IPS-18c (cell line): ENCODE measurements around the gene TOMM5.
A peak's percentile ranks its signal among the peaks of the same experiment; 100 is the strongest.

Experiments
- H3K4me3 ChIP-seq: 2 replicates; pipeline ENCODE4 v1.7.0; 2013; ENCODE audit warnings: low read depth, mild to moderate bottlenecking, low read length, moderate library complexity; ENCODE audit not compliant: insufficient read depth
- H3K9me3 ChIP-seq: one replicate; pipeline ENCODE4 v1.6.1; 2013; ENCODE audit warnings: mild to moderate bottlenecking, low read length, moderate library complexity; ENCODE audit not compliant: control insufficient read depth, insufficient read depth

The TOMM5 gene

GRCh38 chr9:37592108-37592951, at the start of gene TOMM5:
Gene TOMM5 (minus strand): TSS chr9:37592597. CDS start chr9:37592532, 65 bp downstream.
- peak within 1 kb of the TSS; percentile 85 for H3K4me3 ChIP-seq
- H3K9me3 ChIP-seq: no peaks in the 10 kb centered on the region

GRCh38 chr9:37641331-37641730, 48.9 kb upstream of the TOMM5 start:
- no peak overlapping the region for H3K4me3 ChIP-seq
- H3K9me3 ChIP-seq: no peaks in the 10 kb centered on the region

GRCh38 chr9:37640246-37640645, 47.8 kb upstream of the TOMM5 start:
- H3K9me3 ChIP-seq: no peaks in the 10 kb centered on the region
- H3K4me3 ChIP-seq: no peak overlapping the region

GRCh38 chr9:37639841-37640240, 47.4 kb upstream of the TOMM5 start:
- Histone ChIP-seq H3K4me3 (no peak overlapping the region), H3K9me3 (no peaks in the 10 kb centered on the region)

- no peak overlapping the region for H3K4me3 ChIP-seq
- no peaks in the 10 kb centered on the region for H3K9me3 ChIP-seq
Measured at GRCh38 chr9:37639109-37639762, 46.8 kb upstream of the TOMM5 start.

- H3K9me3 ChIP-seq: no peaks in the 10 kb centered on the region
- no peak overlapping the region for H3K4me3 ChIP-seq
Measured at GRCh38 chr9:37636511-37637448, 44.4 kb upstream of the TOMM5 start.

- no peaks in the 10 kb centered on the region for H3K9me3 ChIP-seq
- H3K4me3 ChIP-seq: no peak overlapping the region
Measured at GRCh38 chr9:37635808-37636207, 43.4 kb upstream of the TOMM5 start.

GRCh38 chr9:37632479-37632878, 40.1 kb upstream of the TOMM5 start:
- Histone ChIP-seq H3K9me3 (no peaks in the 10 kb centered on the region), H3K4me3 (no peak overlapping the region)

GRCh38 chr9:37626708-37627292, 34.4 kb upstream of the TOMM5 start:
- no peaks in the 10 kb centered on the region for H3K9me3 ChIP-seq
- H3K4me3 ChIP-seq: no peak overlapping the region

- no peaks in the 10 kb centered on the region for H3K9me3 ChIP-seq
- H3K4me3 ChIP-seq: no peak overlapping the region
Measured at GRCh38 chr9:37625758-37626147, 33.4 kb upstream of the TOMM5 start.

- no peaks in the 10 kb centered on the region for H3K9me3 ChIP-seq
- H3K4me3 ChIP-seq: no peak overlapping the region
Measured at GRCh38 chr9:37625036-37625757, 32.8 kb upstream of the TOMM5 start.

- Histone ChIP-seq H3K4me3 (no peak overlapping the region), H3K9me3 (no peaks in the 10 kb centered on the region)
Measured at GRCh38 chr9:37624073-37624472, 31.7 kb upstream of the TOMM5 start.

- no peaks in the 10 kb centered on the region for H3K9me3 ChIP-seq
- H3K4me3 ChIP-seq: no peak overlapping the region
Measured at GRCh38 chr9:37623267-37623666, 30.9 kb upstream of the TOMM5 start.

- H3K4me3 ChIP-seq: no peak overlapping the region
- no peaks in the 10 kb centered on the region for H3K9me3 ChIP-seq
Measured at GRCh38 chr9:37622462-37622861, 30.1 kb upstream of the TOMM5 start.

GRCh38 chr9:37621273-37622121, 29.1 kb upstream of the TOMM5 start:
- no peak overlapping the region for H3K4me3 ChIP-seq
- no peaks in the 10 kb centered on the region for H3K9me3 ChIP-seq

GRCh38 chr9:37620396-37620795, 28.0 kb upstream of the TOMM5 start:
- Histone ChIP-seq H3K9me3 (no peaks in the 10 kb centered on the region), H3K4me3 (no peak overlapping the region)
